Activated CD8-positive, alpha-beta memory T cell treated with anti-CD3 and anti-CD28 coated beads, Interleukin-2, amount 50 U/mL, for 4 hours (primary cell): ENCODE data around the gene F2.
"Not testable (repeated sequence)": the region's sequence is repeated elsewhere in the genome, so short reads cannot be mapped to it uniquely, and the experiment has no call there.

Source experiments
- DNase-seq: peaks from one replicate; pipeline ENCODE4 v3.0.0-alpha.2; 2020

F2 gene

DNA sequence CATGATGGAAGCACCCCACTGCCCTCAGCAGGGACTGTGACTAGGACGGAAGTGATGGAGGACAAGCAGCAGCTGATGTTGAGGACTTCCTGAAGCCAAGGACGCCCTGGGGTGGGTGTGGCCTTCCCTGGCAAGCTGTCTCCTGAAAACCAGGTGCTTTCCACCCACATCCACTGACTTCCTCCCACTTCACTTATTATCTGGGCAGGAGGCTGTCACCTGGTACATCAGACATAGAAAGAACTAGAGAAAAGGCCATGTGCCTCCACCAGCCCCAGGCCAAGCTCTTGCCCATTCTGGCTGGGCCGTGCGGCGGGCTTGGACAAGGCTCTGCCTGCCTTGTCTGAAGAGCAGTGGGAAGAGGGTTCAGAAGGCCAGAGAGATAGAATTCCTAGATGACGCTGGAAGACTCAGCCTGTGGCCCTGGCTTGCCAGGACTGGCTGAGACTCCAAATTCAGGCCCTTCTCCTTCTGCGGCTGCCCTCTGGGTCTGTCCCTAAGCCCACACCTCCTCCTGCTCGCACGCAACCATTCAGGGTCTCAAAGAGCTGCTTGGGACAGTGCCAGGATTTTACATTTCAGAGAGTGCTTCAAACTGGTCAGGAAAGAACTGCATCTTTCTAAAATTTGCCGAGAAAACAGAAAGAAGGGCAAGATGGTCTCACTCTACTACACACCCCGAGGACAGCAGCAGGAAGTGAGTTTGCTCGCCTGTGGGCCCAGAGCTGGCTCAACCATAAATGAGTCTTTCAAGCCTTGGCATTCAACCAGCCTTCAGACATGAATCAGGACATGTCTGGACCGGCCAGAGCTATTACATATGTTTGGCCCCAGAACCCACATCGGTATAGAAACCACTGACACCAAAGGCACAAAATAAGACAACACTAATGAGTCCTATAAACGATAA is 31.9 kb upstream of the F2 start:
- DNase-seq = no peak

DNA sequence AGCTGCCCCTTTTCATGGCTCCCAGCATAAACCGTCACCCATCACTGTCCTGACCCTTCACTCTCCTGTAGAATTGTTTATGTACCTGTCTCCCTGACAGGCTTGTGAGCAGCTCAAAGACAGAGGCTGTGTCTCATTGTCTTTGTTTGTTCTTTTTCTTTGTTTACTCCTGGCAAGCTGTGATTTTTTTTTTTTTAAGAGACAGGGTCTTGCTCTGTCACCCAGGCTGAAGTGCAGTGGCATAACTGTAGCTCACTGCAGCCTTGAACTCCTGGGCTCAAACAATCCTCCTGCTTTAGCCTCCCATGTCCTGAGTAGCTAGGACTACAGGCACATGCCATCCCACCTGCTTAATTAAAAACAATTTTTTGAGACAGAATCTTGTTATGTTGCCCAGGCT is 28.3 kb upstream of the F2 start:
- no peak for DNase-seq

DNA sequence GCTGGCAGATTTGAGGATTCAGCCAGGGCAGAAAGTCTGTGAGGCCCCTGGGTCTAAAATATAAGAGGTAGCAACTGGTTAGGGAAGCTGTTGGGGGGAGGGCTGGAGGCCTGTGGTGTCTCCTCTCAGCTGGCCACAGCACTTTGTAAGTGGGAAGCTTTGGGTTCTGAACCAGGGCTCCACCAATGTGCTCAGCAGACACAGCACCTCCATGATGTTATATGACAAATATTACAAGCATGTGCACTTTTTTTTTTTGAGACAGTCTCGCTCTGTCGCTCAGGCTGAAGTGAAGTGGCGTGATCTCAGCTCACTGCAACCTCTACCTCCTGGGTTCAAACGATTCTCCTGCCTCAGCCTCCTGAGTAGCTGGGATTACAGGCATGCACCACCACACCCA is 26.6 kb upstream of the F2 start:
- no peak for DNase-seq

DNA sequence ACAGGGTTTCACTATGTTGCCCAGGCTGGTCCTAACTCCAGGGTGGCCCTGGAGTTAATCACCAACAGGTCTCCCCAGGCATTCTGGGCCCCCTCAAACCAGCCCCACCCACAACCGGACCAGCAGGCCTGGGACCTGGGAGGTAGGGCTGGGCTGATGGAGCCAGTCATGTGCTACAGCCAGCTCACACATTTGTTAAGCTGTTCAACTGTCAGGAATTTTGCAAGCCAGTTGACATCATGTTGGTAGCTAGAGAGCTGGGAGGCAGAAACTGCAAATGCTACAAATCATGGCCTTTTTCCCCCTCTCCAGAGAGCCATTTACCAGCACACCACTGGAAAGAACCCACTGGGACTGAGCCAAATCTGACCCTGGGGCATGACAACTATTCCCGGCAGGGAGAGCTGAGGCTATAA is 25.4 kb upstream of the F2 start:
- no peak for DNase-seq

DNA sequence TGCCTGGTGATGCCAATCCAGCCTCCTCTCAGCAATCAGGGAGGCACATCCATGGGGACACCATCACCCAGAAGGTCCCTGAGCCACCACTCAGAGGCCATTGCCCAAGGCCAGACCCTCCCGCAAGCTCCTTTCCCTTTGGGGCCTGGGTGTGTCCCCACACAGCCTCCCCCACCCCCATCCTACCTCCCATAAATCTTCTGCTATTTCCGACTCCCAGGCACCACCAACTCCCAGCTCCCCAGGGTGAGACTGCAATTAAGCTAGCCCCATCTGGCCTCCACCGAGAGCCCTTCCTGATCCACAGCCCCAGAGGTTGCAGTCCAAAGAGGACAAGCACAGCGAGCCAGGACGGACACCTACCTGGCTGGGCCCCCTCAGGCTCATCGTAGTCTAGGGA is 24.9 kb upstream of the F2 start:
- no peak for DNase-seq

DNA sequence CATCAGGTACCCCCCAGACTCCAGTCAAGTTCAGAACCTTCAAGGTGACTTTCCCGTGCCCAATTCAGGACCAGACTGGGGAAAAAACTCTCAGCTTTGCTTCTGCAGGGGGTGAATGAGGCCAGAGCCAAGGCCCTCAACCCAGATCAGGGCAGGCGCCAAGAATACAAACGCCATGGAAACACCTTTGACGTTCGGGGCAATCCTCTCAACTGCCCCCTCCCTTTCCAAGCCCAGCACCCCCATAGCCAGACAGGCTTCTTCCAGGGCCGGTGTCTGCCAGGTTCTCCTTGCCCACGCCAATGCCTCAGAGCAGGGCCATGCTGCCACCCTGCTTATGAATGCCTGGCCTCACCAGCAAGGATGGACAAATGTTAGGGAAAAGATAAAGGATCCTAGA is 24.4 kb upstream of the F2 start:
- DNase-seq = no peak

DNA sequence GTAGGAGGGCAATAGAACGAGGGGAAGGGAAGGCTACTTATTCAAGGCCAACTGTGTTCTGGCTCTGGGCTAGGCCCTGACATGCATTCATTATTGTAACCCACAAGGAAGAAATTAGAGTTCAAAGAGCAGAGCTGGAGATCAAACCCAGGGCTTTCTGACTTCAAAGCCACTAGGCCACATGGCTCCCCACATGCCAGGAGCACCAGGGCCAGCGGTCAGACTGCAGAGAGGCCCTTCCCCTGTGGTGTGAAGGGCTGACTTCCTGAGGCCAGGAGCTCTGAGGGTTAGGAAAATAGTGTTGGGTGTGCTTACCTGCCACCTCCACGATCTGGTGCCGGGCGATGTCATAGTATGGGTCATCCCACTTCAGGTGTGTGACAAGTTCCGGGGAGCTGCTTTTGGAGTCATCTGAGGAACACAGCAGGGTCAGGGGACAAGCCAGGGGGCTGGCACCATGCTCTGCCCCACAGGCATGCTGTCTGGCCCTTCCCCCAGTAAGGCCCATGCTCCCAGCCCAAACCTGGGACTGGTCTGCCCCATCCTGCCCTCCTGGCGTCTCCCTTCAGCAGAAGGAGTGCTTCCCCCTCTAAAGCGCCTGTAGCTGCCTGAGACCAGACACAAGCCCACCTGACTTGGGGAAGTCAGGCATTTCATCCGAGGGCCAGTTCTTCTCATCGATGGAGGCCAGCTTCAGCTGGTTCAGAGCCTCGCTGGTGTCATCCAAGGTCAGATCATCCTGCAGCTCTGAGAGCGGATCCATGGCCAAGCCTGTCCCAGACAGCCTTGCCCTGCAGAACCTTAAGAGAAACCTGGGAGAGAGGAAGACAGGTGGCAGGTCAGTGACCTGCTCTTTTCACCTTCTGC is 23.4 kb upstream of the F2 start:
- no peak for DNase-seq

DNA sequence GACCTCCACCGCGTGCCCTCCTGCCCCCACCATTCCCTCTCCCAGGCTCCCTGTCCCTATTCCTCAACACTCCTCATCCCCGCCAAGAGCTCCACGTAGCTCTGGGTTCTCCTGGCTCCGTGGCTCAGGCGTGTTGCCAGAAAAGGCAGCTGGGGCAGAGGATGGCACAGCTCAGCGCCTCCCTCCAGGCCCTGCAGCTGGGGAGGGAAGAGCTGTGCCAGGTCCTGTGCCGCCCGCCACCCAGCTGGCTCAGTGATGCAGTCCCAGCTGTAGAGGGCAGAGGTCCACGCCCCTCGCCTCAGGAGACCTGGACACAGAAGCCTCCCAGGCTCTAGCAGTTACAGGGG is 22.8 kb upstream of the F2 start:
- DNase-seq = no peak

DNA sequence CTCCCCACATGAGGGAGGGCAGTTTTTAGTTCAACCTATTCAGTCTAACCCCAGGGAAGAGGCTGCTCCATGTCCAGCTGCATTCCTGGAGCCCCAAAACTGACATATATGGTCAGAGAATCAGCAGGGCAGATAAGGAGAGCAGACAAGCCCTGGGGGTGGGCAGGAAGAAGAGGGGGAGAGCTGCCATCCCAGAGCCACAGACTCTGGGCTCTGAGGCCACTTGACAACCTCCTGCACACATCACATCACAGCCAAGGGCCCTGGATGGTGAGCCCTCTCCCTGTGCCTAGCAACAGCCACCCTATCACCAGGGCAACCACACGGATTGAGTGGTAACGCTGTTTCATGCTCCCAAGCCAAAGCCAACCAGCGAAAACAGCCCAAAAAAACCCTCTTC is 21.7 kb upstream of the F2 start:
- no peak for DNase-seq

DNA sequence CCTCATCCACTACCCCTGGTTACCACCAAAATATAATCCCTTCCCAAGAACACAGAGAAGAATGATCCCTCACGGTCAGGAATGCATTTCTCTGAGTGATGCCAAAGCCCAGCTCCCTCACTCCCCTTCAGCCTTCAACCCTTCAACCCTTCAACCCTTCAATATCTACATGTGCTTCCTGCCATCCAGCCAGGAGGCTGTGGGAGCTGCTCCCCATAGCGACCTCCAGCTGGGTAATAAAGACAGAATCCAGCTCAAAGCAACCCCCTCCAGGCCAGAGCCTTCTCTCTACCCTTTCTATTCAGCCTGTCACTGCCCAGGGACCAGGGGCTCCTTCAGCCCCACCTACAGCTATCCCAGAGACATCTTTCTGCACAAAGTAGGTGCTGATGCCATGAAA is 21.3 kb upstream of the F2 start:
- DNase-seq = no peak

DNA sequence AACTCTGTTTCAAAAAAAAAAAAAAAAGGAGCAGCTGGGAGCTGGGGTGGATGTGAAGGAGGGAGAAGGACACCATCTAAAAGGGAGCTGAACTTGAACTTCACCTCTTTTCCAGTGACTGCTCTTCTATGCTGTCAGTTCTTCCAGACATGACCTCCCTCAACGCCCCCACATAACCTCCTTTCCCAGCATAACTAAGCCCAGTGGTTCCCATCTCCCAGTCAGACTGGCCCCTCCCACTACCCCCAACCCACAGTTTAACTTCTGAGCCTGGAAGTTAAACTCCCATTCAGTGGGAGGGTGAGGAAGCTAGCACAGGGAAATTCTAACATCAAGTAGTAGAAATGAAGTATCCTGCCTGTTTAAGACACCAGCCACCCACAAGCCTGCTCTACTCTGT is 20.4 kb upstream of the F2 start:
- no peak for DNase-seq

DNA sequence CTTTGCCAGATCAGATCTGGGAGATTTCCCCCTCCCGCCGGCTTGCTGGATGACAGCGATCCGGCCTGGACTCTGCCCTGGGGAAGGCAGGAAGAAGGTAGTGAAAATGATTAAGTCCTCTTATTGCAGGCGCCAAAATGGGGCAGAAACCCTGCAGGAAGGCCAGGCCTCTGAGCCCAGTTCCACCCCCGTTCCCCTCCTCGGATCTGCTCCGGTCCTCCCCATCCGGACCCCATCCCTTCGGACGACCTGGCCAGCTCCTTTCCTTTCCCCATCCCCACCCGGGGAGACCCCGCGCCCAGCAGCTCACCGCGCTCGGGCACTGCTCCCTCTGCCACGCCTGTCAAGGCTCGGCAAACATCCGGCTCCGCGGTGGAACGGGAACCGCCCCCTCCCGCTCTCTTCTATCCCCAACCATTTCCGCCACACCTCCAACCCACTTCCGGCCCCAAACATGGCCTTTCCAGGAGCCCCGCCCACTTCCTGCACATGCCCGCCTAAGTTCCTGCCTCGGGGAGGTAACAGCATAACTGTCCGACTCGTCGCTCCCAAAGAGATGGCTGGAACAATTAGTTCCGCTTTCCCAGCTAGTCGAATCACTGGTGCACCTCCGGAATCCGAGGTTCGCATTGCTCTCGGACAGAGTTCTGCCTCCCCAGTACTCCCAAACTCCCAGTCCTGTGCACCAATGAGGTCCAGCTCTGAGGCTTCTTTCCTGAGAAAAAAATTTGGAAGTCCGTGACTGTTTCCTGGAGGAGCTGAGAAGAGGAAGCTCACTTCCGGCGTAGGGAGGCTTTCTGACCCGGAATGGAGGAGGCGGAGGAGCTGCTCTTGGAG is 18.6 kb upstream of the F2 start, which contains the start of the genes ARHGAP1 and ZNF408:
Gene ARHGAP1 (minus strand): TSS at position 379 of the 837 bp plus-strand sequence. CDS start 4,512 bp downstream, outside the sequence.
Gene ZNF408 (plus strand): TSS at position 791 of the 837 bp plus-strand sequence. CDS start 17 bp downstream, at position 808.
- DNase-seq = peak; percentile 99

DNA sequence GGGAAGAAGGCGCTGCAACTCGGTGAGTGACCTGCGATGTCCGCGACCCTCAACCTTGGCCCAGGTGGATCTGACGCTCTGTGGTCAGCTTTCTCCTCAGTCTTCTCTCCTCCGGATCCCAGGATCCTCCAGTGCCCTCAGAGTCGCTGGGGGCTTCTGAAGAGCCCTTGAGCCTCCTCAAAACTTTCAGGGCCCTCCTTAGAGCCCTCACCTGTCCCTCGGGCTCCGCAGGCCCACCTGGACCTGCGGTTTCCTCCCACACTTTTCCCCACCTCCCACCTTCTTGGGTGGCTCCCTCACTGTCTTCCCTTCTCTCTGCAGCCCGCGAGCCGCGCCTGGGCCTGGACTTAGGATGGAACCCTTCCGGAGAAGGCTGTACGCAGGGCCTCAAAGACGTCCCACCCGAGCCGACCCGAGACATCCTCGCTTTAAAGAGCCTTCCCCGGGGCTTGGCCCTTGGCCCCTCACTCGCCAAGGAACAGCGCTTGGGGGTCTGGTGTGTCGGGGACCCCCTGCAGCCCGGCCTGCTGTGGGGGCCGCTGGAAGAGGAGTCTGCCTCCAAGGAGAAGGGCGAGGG is 17.8 kb upstream of the F2 start:
- DNase-seq = no peak

DNA sequence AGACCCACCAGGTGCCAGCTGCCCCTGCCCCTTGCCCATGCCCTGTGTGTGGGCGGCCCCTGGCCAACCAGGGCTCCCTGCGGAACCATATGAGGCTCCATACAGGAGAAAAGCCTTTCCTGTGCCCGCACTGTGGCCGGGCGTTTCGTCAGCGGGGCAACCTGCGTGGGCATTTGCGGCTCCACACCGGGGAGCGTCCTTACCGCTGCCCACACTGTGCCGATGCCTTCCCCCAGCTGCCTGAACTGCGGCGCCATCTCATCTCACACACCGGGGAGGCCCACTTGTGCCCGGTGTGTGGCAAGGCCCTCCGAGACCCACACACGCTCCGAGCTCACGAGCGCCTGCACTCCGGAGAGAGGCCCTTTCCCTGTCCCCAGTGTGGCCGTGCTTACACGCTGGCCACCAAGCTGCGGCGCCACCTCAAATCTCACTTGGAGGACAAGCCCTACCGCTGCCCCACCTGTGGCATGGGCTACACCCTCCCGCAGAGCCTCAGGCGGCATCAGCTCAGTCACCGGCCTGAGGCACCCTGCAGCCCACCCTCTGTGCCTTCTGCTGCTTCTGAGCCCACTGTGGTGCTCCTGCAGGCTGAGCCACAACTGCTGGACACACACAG is 13.8 kb upstream of the F2 start:
- no peak for DNase-seq

DNA sequence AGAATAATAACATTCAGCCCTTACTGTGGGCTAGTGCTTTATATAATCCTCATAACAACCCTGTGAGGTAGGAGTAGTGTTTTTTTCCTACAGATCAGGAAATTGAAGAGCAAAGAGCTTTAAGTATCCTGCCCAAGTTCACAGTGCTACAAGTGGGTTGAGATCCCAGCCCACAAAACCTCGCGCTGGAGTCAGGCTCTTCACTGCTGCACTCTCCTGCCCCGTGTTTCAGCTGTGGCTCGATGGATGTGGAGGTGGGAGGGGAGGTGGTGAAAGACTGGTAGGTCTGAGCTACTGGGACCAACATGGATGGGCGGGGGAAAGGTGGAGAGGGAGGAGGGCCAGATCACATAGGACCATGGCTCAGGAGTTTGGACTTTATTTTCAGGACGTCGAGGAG is 12.1 kb upstream of the F2 start:
- DNase-seq = no peak

DNA sequence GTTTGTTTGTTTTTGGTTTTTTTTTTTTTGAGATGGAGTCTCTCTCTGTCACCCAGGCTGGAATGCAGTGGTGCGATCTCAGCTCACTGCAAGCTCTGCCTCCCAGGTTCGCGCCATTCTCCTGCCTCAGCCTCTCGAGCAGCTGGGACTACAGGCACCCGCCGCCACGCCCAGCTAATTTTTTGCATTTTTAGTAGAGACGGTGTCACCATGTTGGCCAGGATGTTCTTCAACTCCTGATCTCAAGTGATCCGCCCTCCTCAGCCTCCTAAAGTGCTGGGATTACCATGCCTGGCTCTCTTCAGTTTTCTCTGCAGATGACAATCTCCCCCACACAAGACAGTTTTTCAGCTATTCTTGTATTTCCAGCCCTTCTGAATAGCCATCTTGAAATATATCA is 9.7 kb upstream of the F2 start:
- not testable (repeated sequence) for DNase-seq

DNA sequence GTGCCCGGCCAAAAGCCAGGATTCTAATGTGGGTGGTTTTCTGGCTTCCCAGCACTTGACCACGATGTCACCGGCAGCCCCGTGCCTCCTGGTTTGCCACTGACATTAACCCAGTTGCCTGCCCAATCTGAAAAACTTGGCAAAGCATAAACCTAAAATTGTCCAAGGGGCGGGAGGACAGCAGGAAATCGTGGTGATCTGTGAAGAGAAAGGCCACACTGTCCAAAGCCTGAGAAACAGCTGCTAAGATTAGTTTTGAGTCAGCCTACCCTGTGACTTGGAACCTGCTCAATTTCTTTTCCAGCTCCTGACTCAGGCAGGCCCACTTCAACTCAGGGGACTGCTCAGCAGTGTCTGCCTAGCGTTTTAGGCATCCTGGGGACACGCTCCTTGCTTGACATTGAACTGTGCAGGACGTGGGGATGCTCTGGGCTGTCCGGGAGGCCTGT is 8.2 kb upstream of the F2 start:
- DNase-seq = no peak

DNA sequence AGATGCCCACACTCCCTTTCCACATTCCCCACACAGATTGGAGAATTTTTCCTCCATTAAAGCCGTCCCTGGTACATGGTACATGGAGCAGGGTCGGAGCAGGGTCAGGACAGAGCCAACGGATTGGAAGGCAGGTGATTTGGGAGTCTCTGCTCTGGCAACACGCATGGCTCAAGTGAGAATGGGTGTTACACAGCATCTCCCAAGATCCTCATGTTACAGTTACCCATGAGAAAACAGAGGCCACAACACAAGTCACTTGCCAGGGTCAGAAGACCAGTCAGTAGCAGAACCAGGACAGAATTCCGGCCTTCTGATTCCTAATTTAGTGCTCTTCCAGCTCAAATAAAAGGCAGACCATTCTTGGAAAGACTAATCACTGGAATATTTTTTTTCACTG is 7.7 kb upstream of the F2 start:
- DNase-seq = no peak

DNA sequence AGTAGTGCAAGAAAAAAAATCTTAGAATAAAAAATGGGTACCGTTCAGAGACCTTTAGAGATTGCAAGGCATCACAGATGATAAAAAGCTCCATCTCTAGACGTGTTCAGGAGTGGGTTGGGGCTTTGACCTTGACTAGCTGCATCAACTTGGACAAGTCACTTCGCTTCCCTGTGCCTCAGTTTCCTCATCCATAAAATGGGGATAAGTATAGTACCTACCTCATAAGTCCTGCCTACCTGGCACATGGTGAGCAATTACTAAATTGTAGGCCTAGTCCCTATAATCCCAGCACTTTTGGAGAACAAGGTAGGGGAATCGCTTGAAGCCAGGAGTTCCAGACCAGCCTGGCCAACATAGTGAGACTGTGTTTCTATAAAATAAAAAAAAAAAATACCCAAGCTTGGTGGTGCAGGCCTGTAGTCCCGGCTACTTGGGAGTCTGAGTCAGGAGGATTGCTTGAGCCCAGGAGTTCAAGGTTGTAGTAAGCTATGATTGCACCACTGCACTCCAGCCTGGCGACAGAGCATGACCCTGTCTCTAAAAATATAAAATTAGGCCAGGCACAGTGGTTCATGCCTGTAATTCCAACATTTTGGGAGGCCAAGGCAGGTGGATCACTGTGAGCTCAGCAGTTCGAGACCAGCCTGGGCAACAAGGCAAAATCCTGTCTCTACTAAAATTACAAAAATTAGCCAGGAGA is 6.0 kb upstream of the F2 start:
- DNase-seq = no peak

DNA sequence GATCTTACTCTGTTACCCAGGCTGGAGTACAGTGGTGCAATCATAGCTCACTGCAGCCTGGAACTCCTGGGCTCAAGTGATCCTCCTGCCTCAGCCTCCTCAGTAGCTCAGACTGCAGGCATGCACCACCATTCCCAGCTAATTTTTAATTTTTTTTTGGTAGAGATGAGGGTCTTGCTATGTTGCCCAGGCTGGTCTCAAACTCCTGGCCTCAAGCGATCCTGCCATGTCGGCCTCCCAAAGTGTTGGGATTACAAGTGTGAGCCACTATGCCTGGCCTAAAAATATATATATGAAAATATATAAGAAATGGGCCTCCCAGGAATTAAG is 1.2 kb upstream of the F2 start:
- DNase-seq = not testable (repeated sequence)
